IPS-18a (cell line): ENCODE data around the gene GLIPR2.

Source experiments
- H3K27ac ChIP-seq: one replicate; pipeline ENCODE4 v1.5.1; 2013; ENCODE audit warnings: low read length
- H3K27me3 ChIP-seq: one replicate; pipeline ENCODE4 v1.6.1; 2013; ENCODE audit warnings: mild to moderate bottlenecking, low read length; ENCODE audit not compliant: control insufficient read depth, insufficient read depth
- H3K36me3 ChIP-seq: one replicate; pipeline ENCODE4 v1.6.1; 2013; ENCODE audit warnings: low read depth, low read length; ENCODE audit not compliant: control insufficient read depth
- H3K4me1 ChIP-seq: one replicate; pipeline ENCODE4 v1.6.1; 2013; ENCODE audit warnings: low read depth, low read length; ENCODE audit not compliant: control insufficient read depth
- H3K4me3 ChIP-seq: one replicate; pipeline ENCODE4 v1.5.1; 2013; ENCODE audit warnings: low read length
- H3K9ac ChIP-seq: one replicate; pipeline ENCODE4 v1.6.1; 2013; ENCODE audit warnings: mild to moderate bottlenecking, low read length, moderate library complexity
- H3K9me3 ChIP-seq: one replicate; pipeline ENCODE4 v1.6.1; 2013; ENCODE audit warnings: low read depth, low read length; ENCODE audit not compliant: control insufficient read depth

Gene GLIPR2

GRCh38 chr9:36147441-36148175, 11.1 kb downstream of the GLIPR2 start:
- Histone ChIP-seq H3K27me3 (no peaks in the 10 kb centered on the region), H3K27ac (no peak overlapping the region), H3K9me3 (no peaks in the 10 kb centered on the region), H3K9ac (no peak overlapping the region), H3K4me1 (no peaks in the 10 kb centered on the region), H3K4me3 (no peak overlapping the region), H3K36me3 (no peaks in the 10 kb centered on the region)

GRCh38 chr9:36148311-36149051, 11.9 kb downstream of the GLIPR2 start:
- Histone ChIP-seq H3K9ac (no peak overlapping the region), H3K36me3 (no peaks in the 10 kb centered on the region), H3K9me3 (no peaks in the 10 kb centered on the region), H3K27ac (no peak overlapping the region), H3K4me3 (no peak overlapping the region), H3K4me1 (no peaks in the 10 kb centered on the region), H3K27me3 (no peaks in the 10 kb centered on the region)

GRCh38 chr9:36149197-36149596, 12.7 kb downstream of the GLIPR2 start:
- Histone ChIP-seq H3K27me3 (no peaks in the 10 kb centered on the region), H3K4me3 (no peak overlapping the region)

GRCh38 chr9:36150574-36151315, 14.2 kb downstream of the GLIPR2 start:
- no peak overlapping the region for H3K27ac ChIP-seq
- no peaks in the 10 kb centered on the region for H3K4me1 ChIP-seq
- H3K36me3 ChIP-seq = no peaks in the 10 kb centered on the region
- no peak overlapping the region for H3K9ac ChIP-seq
- H3K4me3 ChIP-seq = no peak overlapping the region
- no peaks in the 10 kb centered on the region for H3K9me3 ChIP-seq
- no peaks in the 10 kb centered on the region for H3K27me3 ChIP-seq

More at GRCh38 chr9:36149197-36149596, 12.7 kb downstream of the GLIPR2 start:
- H3K27ac ChIP-seq = no peak overlapping the region
- H3K36me3 ChIP-seq = no peaks in the 10 kb centered on the region
- H3K9ac ChIP-seq = no peak overlapping the region
- H3K4me1 ChIP-seq = no peaks in the 10 kb centered on the region
- H3K9me3 ChIP-seq = no peaks in the 10 kb centered on the region

- Histone ChIP-seq H3K4me1 (no peaks in the 10 kb centered on the region), H3K9ac (no peak overlapping the region), H3K27ac (no peak overlapping the region), H3K27me3 (no peaks in the 10 kb centered on the region), H3K4me3 (no peak overlapping the region), H3K9me3 (peaks cover 4% of the 10 kb centered on the region), H3K36me3 (no peaks in the 10 kb centered on the region)
Measured at GRCh38 chr9:36151316-36152210, 15.0 kb downstream of the GLIPR2 start.

- Histone ChIP-seq H3K9ac (no peak overlapping the region), H3K27me3 (no peaks in the 10 kb centered on the region), H3K27ac (no peak overlapping the region)
Measured at GRCh38 chr9:36152741-36153438, 16.4 kb downstream of the GLIPR2 start.

GRCh38 chr9:36153746-36154145, 17.2 kb downstream of the GLIPR2 start:
- H3K27ac ChIP-seq = no peak overlapping the region
- no peaks in the 10 kb centered on the region for H3K27me3 ChIP-seq
- H3K9me3 ChIP-seq = peaks cover 6% of the 10 kb centered on the region
- no peak overlapping the region for H3K4me3 ChIP-seq
- H3K36me3 ChIP-seq = no peaks in the 10 kb centered on the region
- H3K4me1 ChIP-seq = no peaks in the 10 kb centered on the region
- no peak overlapping the region for H3K9ac ChIP-seq

More at GRCh38 chr9:36152741-36153438, 16.4 kb downstream of the GLIPR2 start:
- Histone ChIP-seq H3K4me3 (no peak overlapping the region), H3K36me3 (no peaks in the 10 kb centered on the region), H3K9me3 (peaks cover 6% of the 10 kb centered on the region), H3K4me1 (no peaks in the 10 kb centered on the region)

- Histone ChIP-seq H3K9me3 (peaks cover 6% of the 10 kb centered on the region), H3K9ac (no peak overlapping the region), H3K36me3 (no peaks in the 10 kb centered on the region), H3K27me3 (no peaks in the 10 kb centered on the region), H3K4me1 (no peaks in the 10 kb centered on the region), H3K27ac (no peak overlapping the region), H3K4me3 (no peak overlapping the region)
Measured at GRCh38 chr9:36154331-36154952, 17.9 kb downstream of the GLIPR2 start.

GRCh38 chr9:36156116-36156515, 19.6 kb downstream of the GLIPR2 start:
- Histone ChIP-seq H3K36me3 (no peaks in the 10 kb centered on the region), H3K27ac (no peak overlapping the region), H3K4me1 (no peaks in the 10 kb centered on the region), H3K9ac (no peak overlapping the region), H3K27me3 (no peaks in the 10 kb centered on the region), H3K9me3 (peaks cover 6% of the 10 kb centered on the region), H3K4me3 (no peak overlapping the region)

- H3K36me3 ChIP-seq = no peaks in the 10 kb centered on the region
- no peak overlapping the region for H3K4me3 ChIP-seq
Measured at GRCh38 chr9:36158122-36158521, 21.6 kb downstream of the GLIPR2 start.

More at GRCh38 chr9:36158122-36158521, 21.6 kb downstream of the GLIPR2 start:
- no peak overlapping the region for H3K9ac ChIP-seq
- no peaks in the 10 kb centered on the region for H3K27me3 ChIP-seq
- no peak overlapping the region for H3K27ac ChIP-seq
- peaks cover 6% of the 10 kb centered on the region for H3K9me3 ChIP-seq
- H3K4me1 ChIP-seq = peaks cover 19% of the 10 kb centered on the region
